Thyroid gland (tissue), 4 donors: ENCODE results near the gene TRABD2B.

ENCODE experiments used
- CTCF ChIP-seq, 6 experiments: fragments of 200-600 bp in 3 of 6; fragments of 450-650 bp in 3 of 6; sonication (generic) in 3 of 6; IDR thresholded peaks; one replicate each; pipeline ENCODE4 v1.5.1; 2016 to 2019; ENCODE audit warnings: antibody characterized with exemption in 6 of 6, mild to moderate bottlenecking in 2 of 6, inconsistent platforms in 1 of 6, moderate library complexity in 1 of 6
- POLR2A ChIP-seq, 2 donors: fragments of 450-650 bp; IDR thresholded peaks; one replicate each; pipeline ENCODE4 v1.6.1; 2017; ENCODE audit warnings: antibody characterized with exemption in 2 of 2, mild to moderate bottlenecking in 2 of 2, moderate library complexity in 1 of 2

GRCh38 chr1:47794530-47794929, 202.7 kb downstream of the TRABD2B start:
- TF ChIP-seq CTCF (IDR thresholded peaks at IDR 0.05): no peak
- TF ChIP-seq POLR2A (IDR thresholded peaks at IDR 0.05): no peak
